GM19099 (cell line): ENCODE results near the gene ZNF678.

ENCODE experiments used
- POLR2A ChIP-seq: IDR thresholded peaks from 3 replicates; pipeline ENCODE4 v1.6.1; 2011; ENCODE audit warnings: low read depth; ENCODE audit not compliant: insufficient read length; ENCODE audit errors: extremely low read depth

ZNF678 gene

DNA sequence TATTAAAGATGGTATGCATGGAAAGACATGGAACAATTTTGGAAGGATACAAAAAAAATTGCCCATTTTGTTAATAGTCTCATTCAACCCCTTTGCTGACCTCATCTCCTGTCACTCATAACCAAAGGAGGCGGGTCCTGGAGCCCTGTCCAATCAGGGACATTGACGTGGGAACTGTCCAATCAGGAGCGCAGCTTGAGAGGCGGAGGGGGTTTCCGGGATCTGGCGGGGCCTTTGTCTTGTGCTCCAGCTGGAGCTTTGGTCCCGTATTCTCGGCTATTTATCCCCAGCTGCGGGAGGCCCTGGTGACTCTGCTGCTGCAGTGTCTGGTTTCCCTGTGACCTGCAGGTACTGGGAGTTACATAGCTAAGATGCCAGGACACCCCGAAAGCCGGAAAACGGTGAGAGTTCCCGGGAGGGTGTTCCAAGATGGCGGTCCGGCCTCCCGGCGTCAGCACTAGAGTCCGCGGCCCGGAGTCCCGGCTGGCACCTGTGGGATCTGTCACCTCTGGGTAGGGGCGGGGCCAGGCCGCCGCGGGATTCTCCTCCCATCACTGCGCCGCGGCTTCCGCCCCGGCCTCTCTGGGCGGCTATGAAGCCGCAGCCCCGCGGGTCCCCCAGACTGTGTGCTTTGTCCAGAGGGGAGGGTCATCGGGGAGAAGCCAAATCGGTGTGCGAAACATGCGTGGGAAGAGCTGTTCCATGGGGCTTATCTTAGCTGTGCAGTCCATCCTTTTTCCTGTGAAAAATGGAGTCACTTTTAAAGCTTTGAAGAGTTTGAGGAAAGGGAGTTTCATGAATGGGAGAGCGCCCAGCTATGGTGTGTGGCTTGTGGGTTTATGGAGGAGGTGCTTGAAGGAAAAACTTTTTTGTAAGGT, at the start of gene ZNF678:
TSS of gene ZNF678 (plus strand) at position 233 of the 878 bp plus-strand sequence. CDS start 87,436 bp downstream, outside the sequence.
- TF ChIP-seq POLR2A, result peak; percentile 70

DNA sequence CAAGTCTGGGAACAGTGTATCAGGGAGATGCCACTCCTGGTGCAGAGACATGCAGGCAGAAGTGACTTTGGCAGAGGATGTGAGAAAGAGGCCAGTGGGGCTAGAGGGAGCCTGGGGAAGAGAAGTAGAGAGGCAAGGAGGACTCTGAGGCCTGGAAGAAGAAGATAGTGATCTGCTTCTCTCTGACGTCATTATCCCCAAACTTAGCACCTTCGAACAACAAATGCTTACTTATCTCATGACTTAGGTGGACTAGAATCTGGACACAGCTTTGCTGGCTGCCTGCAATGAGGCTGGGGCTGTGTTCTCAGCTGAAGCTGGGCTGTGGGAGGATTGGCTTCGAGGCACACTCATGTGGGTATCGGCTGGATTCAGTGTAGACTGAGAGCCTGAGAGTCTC, 44.5 kb upstream of the ZNF678 start:
- no peak for TF ChIP-seq POLR2A

- no peak for TF ChIP-seq POLR2A
Measured at GRCh38 chr1:227521782-227522181, 41.6 kb upstream of the ZNF678 start.

DNA sequence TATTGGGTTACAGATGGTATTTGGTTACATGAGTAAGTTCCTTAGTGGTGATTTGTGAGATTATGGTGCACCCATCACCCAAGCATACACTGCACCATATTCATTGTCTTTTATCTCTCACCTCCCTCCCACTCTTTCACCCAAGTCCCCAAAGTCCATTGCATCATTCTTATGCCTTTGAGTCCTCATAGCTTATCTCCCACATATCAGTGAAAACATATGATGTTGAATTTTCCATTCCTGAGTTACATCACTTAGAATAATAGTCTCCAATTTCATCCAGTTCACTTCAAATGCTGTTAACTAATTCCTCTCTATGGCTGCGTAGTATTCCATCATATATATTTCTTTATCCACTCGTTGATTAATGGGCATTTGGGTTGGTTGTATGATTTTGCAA, 36.8 kb upstream of the ZNF678 start:
- TF ChIP-seq POLR2A, result no peak

DNA sequence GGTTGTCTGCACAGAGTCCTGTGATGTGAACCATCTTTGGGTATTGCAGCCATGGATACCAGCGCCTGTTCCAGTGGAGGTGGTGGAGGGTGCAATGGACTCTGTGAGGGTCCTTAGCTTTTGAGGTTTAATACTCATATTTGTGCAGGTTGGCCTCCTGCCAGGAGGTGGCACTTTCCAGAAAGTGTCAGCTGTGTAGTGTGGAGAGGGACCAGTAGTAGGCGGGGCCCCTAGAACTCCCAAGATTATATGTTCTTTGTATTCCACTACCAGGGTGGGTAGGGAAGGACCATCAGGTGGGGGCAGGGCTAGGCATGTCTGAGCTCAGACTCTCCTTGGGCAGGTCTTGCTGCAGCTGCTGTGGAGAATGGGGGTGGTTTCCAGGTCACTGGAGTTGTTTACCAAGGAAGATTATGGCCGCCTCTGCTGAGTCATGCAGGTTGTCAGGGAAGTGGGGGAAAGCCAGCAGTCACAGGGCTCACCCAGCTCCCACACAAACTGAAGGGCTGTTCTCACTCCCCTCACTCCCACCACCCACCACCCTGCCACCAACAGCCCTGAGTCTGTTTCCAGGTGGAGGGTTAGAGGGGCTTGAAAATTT, 31.2 kb upstream of the ZNF678 start:
- TF ChIP-seq POLR2A, result no peak

DNA sequence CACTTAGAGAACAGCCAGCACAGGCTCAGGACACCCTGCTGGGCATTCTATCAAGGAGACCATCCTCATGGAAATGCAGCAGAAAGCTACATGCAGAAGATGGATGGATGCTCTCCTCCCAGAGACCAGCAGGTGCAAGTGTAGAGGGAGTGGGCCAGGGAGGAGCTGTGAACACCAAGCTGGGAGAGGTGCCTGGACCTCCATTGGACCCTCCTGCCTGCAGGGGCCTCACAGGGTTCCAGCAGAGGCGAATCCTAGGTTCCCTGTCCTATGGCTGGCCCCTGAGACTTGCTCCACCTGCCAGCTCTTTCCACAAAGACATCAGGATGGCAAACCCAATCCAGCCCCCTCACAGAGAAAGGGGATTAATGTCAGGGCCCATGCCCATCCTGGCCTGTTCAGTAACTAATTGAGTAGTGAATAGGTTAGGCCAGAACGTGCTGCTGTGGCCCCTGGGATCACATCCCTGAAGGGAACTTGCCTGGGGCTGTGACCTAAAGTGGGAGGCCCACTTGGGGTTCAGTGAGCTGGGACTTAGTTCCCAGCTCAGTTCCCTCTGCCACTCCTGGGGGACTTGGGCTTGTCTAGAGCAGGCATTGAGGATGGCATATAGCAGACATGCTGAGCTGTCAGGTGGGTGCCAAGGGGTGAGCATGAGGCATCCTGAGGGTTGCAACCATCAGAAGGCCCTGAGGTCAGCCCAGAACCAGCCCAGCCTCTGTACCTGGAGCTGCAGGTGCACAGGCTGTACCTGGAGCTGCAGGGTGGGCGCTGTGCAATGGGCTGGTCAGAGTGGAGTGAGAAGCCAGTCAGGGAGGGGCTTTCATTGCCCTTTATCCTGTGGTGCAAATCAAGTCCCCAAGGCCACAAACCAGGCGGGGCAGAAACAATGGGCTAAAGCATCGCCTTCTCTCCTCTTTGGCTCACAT, 22.9 kb upstream of the ZNF678 start:
- TF ChIP-seq POLR2A, result no peak

DNA sequence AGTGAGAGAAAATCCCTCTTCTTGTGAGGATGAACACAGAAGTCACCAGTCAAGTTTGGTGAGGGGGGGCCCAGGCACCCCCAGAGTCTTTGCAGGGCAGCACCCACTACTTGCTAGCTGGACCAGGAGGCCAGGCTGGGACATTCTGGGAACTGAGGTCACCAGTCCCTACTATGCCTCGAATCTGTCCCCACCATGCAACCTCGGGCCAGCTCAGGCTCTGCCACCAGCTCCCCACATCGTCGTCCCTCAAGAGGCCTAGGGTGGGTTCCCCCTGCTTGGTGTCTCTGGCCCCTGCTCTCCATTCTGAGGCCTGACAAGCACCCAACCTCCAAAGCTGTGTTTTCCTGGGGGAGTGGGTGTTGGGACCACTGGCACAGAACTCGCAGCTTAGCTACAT, 22.2 kb upstream of the ZNF678 start:
- no peak for TF ChIP-seq POLR2A

DNA sequence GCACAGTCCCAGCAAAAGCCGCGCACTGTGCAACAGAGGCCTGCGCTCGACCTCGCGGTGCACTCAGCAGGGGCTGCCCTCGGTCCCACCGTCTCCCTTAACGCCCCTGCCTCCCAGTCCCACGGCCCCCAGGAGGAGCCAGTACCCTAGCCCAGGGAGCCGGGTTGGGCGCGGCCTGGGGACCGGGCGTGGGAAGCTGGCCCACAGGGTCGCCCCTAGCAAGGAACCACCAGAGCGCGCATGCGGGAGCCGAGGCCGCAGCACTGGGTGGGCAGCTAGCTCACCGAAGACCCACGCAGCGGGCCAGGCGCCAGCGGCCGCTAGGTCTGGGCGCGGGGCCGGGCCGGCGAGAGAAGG, 21.6 kb upstream of the ZNF678 start:
- no peak for TF ChIP-seq POLR2A

DNA sequence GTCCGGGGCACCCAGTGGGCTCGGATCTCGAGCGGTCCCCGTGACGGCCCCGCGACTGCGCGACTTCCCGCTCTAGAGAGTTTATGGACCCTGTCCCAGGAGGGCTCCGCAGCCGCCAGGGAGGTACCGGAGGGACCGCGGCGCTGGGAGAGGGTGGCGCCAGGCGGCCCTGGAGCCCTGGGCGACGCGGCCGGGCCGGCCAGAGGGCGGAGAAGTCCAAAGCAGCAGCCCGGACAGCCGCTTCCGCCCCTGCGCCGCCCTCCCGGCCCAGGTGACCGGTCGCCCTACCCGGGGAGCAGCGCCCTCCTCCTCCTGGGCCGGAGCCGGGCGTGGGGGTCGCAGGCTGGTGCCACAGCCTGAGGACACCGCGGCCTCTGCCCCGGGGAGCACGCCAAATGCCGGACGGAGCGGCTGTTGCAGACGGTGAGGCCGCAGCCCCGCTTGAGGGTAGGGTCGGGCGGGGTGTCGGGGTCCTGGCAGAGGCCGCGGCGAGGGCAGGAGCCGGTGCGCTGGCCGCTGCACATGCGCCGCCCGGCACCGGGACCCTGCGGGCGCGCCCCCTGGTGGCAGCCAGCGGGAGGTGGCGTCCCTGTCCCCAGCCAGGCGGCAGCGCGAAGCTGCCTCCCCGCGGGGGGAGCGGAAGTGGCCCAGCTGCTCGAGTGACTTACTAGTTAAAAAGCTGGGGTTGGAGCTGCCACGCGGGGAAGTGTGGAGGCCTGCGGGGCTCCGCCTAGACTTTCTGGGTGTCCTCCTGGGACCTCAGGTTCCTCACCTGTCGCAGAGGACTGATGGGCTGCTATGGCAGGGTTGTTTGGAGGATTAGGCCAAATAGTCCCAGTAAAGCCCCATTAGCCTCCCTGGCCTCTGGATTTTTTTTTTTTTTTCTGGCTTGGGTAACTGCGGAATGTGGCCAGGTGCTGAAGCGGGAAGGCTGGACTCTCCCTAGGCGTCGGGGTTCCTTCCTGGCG, 20.9 kb upstream of the ZNF678 start:
- TF ChIP-seq POLR2A, result peak; percentile 47

DNA sequence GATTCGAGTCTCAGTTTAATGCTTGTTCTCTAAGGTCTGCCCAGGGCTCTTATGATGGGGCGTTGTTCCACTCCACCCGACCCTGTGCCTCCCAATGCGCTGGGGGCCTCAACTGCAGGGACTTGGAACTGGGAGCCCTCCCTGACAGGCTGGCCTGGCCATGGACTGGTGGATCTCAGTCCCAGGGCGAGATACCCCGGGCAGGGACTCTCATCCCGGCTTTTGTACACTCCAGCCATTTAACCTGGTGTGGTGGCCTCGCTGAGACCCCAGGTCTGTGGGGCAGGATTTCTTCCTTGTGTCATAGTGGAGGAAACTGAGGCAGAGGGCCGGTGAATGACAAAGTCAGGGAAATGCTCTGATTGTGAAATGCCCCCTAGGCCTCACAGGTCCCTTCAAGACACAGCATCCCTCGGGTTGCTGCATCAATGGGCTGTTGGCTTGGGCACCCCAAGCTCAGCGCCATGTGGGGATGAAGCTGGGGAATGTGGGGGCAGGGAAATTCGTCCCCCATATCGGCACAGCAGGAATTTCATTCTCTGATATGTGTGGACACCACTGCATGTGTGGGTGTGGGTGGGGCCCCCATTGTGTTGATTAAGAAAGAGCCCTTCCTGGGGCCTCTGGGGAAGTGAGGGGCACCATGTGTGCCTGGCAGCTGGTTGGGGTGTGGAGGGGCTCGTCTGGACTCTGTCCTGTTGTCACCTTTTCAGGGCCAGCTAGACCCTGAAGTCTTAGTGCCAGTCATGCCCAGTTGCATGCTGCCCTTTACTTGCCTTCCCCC, 19.9 kb upstream of the ZNF678 start:
- no peak for TF ChIP-seq POLR2A

GRCh38 chr1:227544067-227545050, 19.0 kb upstream of the ZNF678 start:
- no peak for TF ChIP-seq POLR2A

DNA sequence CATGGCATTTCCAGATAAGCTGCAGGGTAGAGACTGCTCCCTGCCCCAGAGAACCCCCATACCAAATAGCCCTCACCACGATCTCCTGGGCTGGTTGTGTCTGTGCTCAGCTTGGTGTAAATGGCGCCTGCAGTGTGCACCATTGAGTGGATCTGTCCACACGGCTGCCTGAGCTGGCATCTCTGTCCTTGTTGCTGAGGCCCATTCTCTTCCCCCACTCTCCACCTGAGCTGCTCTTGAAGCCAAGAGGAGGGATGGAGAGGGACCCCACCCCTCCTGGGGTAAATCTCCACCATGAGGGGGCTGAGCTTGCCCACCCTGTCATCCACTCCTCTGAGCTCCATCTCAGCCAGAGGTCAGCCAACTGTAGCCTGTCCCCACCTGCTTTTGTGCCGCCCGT, 18.0 kb upstream of the ZNF678 start:
- TF ChIP-seq POLR2A, result no peak
